ENCODE measurements around the gene VAV1. TPM values are rescaled to one million over a fixed set of nuclear protein-coding genes. Genes with fewer than 3 reads are reported as not detected.
"Not testable (repeated sequence)": the region's sequence is repeated elsewhere in the genome, so short reads cannot be mapped to it uniquely, and the experiment has no call there.

The VAV1 gene
- total and polyA plus RNA-seq, 2 donors = 42.2 to 59.3 TPM

DNA sequence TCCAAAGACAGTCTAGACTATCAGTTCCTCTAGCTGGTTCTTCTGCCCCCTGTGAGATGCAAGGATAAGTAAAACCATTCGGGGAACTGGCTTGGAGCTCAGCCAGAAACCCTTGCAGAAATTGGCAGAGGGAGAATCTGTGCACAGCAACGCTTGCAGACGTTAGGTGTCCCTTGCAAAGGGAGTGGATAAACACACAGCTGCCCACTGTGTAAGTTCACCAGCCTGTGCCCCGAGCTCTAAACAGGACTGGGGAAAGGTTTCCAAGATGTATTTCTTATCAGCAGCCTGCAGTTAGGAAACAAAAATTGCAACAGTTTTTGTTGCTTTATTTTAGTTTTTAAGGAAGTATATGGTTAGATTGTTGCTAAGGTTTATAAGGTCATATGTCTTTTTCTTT, 95.8 kb downstream of the VAV1 start:
- H3K9me3 ChIP-seq (ENCODE audit: control insufficient read depth in 2 of 2, insufficient read depth in 1 of 2, low read length in 1 of 2) = no peaks in the 10 kb centered on the region
- 7% methylated on average over 4 of the region's 4 CpGs for WGBS
- H3K4me3 ChIP-seq (ENCODE audit: low read length in 2 of 2) = no peak overlapping the region
- H3K36me3 ChIP-seq (ENCODE audit: control insufficient read depth in 2 of 2, insufficient read depth in 2 of 2, low read length in 1 of 2) = no peaks in the 10 kb centered on the region
- H3K27me3 ChIP-seq (ENCODE audit: control insufficient read depth in 2 of 2, insufficient read depth in 1 of 2, low read length in 1 of 2) = no peaks in the 10 kb centered on the region
- DNase-seq (ENCODE audit: low read depth in 6 of 9, low spot score in 9 of 9) = no peak
- H3K4me1 ChIP-seq (ENCODE audit: control insufficient read depth in 2 of 2, insufficient read depth in 2 of 2, low read length in 2 of 2) = peaks cover 0 to 6% of the 10 kb centered on the region in 2 donors
- H3K27ac ChIP-seq (ENCODE audit: low read depth in 1 of 2, low read length in 1 of 2) = peak overlapping the region in 1 of 2 donors; percentile 60

DNA sequence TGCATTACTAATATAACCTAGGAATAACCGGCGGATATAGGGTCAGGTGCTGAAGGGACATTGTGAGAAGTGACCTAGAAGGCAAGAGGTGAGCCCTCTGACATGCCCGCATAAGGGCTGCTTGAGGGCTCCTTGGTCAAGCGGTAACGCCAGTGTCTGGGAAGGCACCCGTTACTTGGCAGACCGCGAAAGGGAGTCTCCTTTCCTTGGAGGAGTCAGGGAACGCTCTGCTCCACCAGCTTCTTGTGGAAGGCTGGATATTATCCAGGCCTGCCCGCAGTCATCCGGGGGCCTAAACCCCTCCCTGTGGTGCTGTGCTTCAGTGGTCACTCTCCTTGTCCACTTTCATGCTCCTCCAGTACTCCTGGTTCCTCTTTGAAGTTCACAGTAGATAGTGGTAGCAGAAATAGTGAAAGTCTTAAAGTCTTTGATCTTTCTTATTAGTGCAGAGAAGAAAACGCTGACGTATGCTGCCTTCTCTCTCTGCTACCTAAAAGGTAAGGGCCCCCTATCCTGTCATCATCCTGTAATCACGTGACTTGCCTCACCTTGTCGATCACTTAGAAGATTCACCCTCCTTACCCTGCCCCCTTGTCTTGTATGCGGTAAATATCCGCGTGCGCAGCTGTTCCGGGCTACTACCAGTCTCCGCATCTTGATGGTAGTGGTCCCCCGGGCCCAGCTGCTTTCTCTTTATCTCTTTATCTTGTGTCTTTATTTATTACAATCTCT, 96.8 kb downstream of the VAV1 start:
- 97% methylated on average over 22 of the region's 22 CpGs for WGBS
- not testable (repeated sequence) for DNase-seq (ENCODE audit: low read depth in 6 of 9, low spot score in 9 of 9)

DNA sequence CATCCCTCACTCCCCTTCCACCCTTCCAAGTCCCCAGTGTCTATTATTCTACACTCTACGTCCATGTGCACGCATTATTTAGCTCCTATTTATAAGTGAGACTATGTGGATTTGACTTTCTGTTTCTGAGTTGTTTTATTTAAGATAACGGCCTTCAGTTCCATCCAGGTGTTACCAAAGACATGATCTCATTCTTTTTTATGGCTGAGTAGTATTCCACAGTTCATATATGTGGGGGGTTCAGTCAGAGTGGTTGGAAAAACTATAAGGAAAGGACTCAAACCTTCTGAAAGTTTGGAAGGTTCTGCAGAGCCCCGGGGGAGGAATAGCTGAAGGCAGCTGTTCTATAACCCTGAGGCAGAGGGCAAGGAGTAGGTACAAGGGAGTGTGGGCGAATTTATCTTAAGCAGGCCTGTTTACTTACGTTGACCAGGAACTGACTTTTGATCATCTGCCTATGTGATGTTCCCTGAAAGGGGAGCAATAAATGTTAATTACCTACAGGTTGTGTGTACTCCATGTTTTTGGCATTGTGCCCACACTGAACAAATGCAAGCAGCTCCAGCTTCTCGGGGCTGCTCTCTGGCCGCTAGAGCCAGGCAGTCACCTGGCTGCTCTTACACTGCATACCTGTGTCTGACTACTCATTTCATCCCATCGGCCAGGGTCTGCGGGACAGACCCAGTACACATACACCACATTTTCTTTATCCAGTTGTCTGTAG, 101.4 kb downstream of the VAV1 start:
- H3K27ac ChIP-seq (ENCODE audit: low read depth in 1 of 2, low read length in 1 of 2) = no peak overlapping the region
- H3K9me3 ChIP-seq (ENCODE audit: control insufficient read depth in 2 of 2, insufficient read depth in 1 of 2, low read length in 1 of 2) = peaks cover 0 to 4% of the 10 kb centered on the region in 2 donors
- no peak overlapping the region for H3K4me3 ChIP-seq (ENCODE audit: low read length in 2 of 2)
- WGBS = 96% methylated on average over 10 of the region's 10 CpGs
- H3K4me1 ChIP-seq (ENCODE audit: control insufficient read depth in 2 of 2, insufficient read depth in 2 of 2, low read length in 2 of 2) = peaks cover 0 to 4% of the 10 kb centered on the region in 2 donors
- no peak for DNase-seq (ENCODE audit: low read depth in 6 of 9, low spot score in 9 of 9)
- H3K27me3 ChIP-seq (ENCODE audit: control insufficient read depth in 2 of 2, insufficient read depth in 1 of 2, low read length in 1 of 2) = no peaks in the 10 kb centered on the region
- H3K36me3 ChIP-seq (ENCODE audit: control insufficient read depth in 2 of 2, insufficient read depth in 2 of 2, low read length in 1 of 2) = no peaks in the 10 kb centered on the region

More for the DNA sequence above, 96.8 kb downstream of the VAV1 start:
- H3K27ac ChIP-seq (ENCODE audit: low read depth in 1 of 2, low read length in 1 of 2); H3K4me3 ChIP-seq (ENCODE audit: low read length in 2 of 2); H3K4me1 ChIP-seq (ENCODE audit: control insufficient read depth in 2 of 2, insufficient read depth in 2 of 2, low read length in 2 of 2); H3K36me3 ChIP-seq (ENCODE audit: control insufficient read depth in 2 of 2, insufficient read depth in 2 of 2, low read length in 1 of 2); H3K9me3 ChIP-seq (ENCODE audit: control insufficient read depth in 2 of 2, insufficient read depth in 1 of 2, low read length in 1 of 2); H3K27me3 ChIP-seq (ENCODE audit: control insufficient read depth in 2 of 2, insufficient read depth in 1 of 2, low read length in 1 of 2): not testable (repeated sequence)

DNA sequence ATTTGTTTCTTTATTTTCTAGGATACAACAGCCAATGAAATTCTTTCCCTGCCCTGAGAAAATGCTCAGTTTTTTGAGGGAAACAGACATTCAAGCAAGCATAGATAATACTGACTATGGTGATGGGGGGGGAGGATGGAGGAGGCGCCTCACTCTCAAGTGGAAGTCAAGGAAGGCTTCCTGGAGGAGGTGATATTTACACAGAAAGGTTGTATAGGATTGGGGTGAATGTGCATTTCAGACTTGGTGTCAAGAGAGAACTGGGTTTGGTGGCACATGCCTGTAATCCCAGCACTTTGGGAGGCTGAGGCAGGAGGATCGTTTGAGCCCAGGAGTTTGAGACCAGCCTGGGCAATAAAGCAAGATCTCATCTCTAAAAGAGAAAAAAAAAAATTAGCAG, 102.7 kb downstream of the VAV1 start:
- 97% methylated on average over 2 of the region's 2 CpGs for WGBS
- Histone ChIP-seq H3K27me3 (ENCODE audit: control insufficient read depth in 2 of 2, insufficient read depth in 1 of 2, low read length in 1 of 2) (no peaks in the 10 kb centered on the region), H3K36me3 (ENCODE audit: control insufficient read depth in 2 of 2, insufficient read depth in 2 of 2, low read length in 1 of 2) (no peaks in the 10 kb centered on the region), H3K4me3 (ENCODE audit: low read length in 2 of 2) (no peak overlapping the region), H3K4me1 (ENCODE audit: control insufficient read depth in 2 of 2, insufficient read depth in 2 of 2, low read length in 2 of 2) (peaks cover 0 to 4% of the 10 kb centered on the region in 2 donors), H3K9me3 (ENCODE audit: control insufficient read depth in 2 of 2, insufficient read depth in 1 of 2, low read length in 1 of 2) (peaks cover 0 to 8% of the 10 kb centered on the region in 2 donors), H3K27ac (ENCODE audit: low read depth in 1 of 2, low read length in 1 of 2) (no peak overlapping the region)
- no peak for DNase-seq (ENCODE audit: low read depth in 6 of 9, low spot score in 9 of 9)

DNA sequence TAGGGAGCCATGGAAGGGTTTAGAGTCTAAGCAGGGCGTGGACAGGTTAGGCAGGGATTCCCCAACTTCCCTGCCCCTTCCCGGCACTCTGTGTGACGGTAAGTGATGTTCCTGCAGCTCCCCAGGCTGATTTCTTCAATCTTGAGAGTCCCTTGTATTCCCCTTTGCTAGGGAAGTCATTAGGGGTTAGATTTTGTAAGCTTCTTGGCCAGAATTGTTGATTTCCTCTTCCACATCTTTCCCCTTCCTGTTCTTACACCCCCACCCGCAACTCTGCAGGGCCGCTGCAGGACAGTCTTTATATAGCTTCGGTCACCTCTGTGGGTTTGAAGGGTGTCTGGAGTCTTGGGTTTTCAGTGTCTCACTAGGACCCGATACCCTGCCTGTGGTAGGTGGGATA, 104.2 kb downstream of the VAV1 start:
- H3K36me3 ChIP-seq (ENCODE audit: control insufficient read depth in 2 of 2, insufficient read depth in 2 of 2, low read length in 1 of 2) = no peaks in the 10 kb centered on the region
- peaks cover 0 to 4% of the 10 kb centered on the region in 2 donors for H3K4me1 ChIP-seq (ENCODE audit: control insufficient read depth in 2 of 2, insufficient read depth in 2 of 2, low read length in 2 of 2)
- no peak overlapping the region for H3K4me3 ChIP-seq (ENCODE audit: low read length in 2 of 2)
- DNase-seq (ENCODE audit: low read depth in 6 of 9, low spot score in 9 of 9) = no peak
- no peaks in the 10 kb centered on the region for H3K27me3 ChIP-seq (ENCODE audit: control insufficient read depth in 2 of 2, insufficient read depth in 1 of 2, low read length in 1 of 2)
- peaks cover 0 to 8% of the 10 kb centered on the region in 2 donors for H3K9me3 ChIP-seq (ENCODE audit: control insufficient read depth in 2 of 2, insufficient read depth in 1 of 2, low read length in 1 of 2)
- WGBS = 64% methylated on average over 7 of the region's 7 CpGs
- H3K27ac ChIP-seq (ENCODE audit: low read depth in 1 of 2, low read length in 1 of 2) = no peak overlapping the region

DNA sequence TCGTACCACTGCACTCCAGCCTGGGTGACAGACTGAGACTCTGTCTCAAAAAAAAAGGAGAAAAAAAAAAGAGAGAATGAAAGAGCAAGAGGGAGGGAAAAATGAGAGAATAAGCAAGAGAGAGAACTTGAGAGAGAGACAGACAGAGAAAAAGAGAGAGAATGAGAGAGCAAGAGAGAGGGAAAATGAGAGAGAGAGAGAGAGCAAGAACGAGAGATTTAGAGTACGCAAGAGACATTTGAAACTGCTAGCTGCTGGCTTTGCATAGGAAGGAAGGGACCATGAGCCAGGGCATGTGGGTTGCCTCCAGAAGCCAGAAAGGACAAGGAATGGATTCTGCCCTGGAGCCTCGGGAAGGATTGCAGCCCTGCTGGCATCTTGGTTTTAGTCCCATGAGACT, 105.3 kb downstream of the VAV1 start:
- peaks cover 0 to 8% of the 10 kb centered on the region in 2 donors for H3K9me3 ChIP-seq (ENCODE audit: control insufficient read depth in 2 of 2, insufficient read depth in 1 of 2, low read length in 1 of 2)
- H3K4me3 ChIP-seq (ENCODE audit: low read length in 2 of 2) = no peak overlapping the region
- no peak for DNase-seq (ENCODE audit: low read depth in 6 of 9, low spot score in 9 of 9)
- peaks cover 0 to 4% of the 10 kb centered on the region in 2 donors for H3K4me1 ChIP-seq (ENCODE audit: control insufficient read depth in 2 of 2, insufficient read depth in 2 of 2, low read length in 2 of 2)
- H3K27me3 ChIP-seq (ENCODE audit: control insufficient read depth in 2 of 2, insufficient read depth in 1 of 2, low read length in 1 of 2) = no peaks in the 10 kb centered on the region
- 99% methylated on average over 4 of the region's 4 CpGs for WGBS
- no peaks in the 10 kb centered on the region for H3K36me3 ChIP-seq (ENCODE audit: control insufficient read depth in 2 of 2, insufficient read depth in 2 of 2, low read length in 1 of 2)
- H3K27ac ChIP-seq (ENCODE audit: low read depth in 1 of 2, low read length in 1 of 2) = no peak overlapping the region

DNA sequence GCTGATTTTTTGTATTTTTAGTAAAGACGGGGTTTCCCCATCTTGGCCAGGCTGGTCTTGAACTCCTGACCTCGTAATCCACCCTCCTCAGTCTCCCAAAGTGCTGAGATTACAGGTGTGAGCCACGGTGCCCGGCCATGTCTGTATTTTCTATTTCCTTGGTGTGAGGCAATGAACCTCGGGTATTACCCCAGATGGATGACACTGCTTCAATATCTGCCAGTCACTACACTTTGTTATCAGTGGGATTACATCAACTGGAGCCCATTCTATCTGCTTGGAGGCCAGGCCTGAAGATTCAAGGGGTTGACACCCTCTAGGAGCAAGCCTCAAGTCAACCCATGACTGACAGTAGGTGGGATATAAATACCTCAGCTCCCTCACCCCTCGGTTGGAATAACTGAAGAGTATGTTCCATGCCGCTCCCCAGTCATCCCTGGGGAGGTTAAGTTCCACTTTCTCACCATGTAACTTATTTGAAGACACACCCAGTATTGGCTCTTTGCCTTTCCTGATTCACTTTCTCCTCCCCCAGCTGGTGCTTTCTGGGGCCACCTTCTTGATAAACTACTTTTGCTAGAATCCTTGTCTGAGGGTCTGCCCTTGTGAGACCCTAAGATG, 113.9 kb downstream of the VAV1 start:
- Histone ChIP-seq H3K27me3 (ENCODE audit: control insufficient read depth in 2 of 2, insufficient read depth in 1 of 2, low read length in 1 of 2) (no peaks in the 10 kb centered on the region), H3K36me3 (ENCODE audit: control insufficient read depth in 2 of 2, insufficient read depth in 2 of 2, low read length in 1 of 2) (no peaks in the 10 kb centered on the region), H3K4me1 (ENCODE audit: control insufficient read depth in 2 of 2, insufficient read depth in 2 of 2, low read length in 2 of 2) (peaks cover 15 to 42% of the 10 kb centered on the region in 2 donors), H3K4me3 (ENCODE audit: low read length in 2 of 2) (no peak overlapping the region), H3K27ac (ENCODE audit: low read depth in 1 of 2, low read length in 1 of 2) (no peak overlapping the region), H3K9me3 (ENCODE audit: control insufficient read depth in 2 of 2, insufficient read depth in 1 of 2, low read length in 1 of 2) (peaks cover 0 to under 1% of the 10 kb centered on the region in 2 donors)
- DNase-seq (ENCODE audit: low read depth in 6 of 9, low spot score in 9 of 9) = no peak
- WGBS = 93% methylated on average over 7 of the region's 7 CpGs

DNA sequence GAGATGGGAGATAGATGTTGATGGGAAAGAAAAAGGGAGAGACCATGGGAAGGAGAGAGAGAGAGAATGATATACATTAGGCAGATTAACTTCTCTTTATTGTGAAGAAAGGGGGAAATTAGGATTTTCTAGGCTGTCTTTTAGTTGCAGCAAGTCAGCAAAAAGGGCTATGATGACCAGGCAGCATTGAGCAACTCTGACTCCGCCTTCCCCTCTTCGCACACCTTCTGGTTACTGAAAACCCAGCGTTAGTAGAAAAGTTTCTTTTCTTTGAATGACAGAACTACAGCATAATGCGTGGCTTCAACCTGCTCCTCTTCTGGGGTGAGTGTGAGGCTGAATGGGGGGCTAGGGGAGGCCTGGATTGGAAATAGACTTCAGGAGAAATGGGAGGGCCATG, 114.8 kb downstream of the VAV1 start, which contains the start of gene ADGRE1:
ADGRE1 (plus strand) TSS at position 264 of the 400 bp plus-strand sequence; CDS start at position 294, 30 bp downstream.
- no peaks in the 10 kb centered on the region for H3K27me3 ChIP-seq (ENCODE audit: control insufficient read depth in 2 of 2, insufficient read depth in 1 of 2, low read length in 1 of 2)
- peak within 1 kb of the TSS; percentile 43 to 53 for H3K27ac ChIP-seq (ENCODE audit: low read depth in 1 of 2, low read length in 1 of 2)
- peaks cover 0 to 6% of the 10 kb centered on the region in 2 donors for H3K9me3 ChIP-seq (ENCODE audit: control insufficient read depth in 2 of 2, insufficient read depth in 1 of 2, low read length in 1 of 2)
- 51% methylated on average over 4 of the region's 4 CpGs for WGBS
- no peak for DNase-seq (ENCODE audit: low read depth in 6 of 9, low spot score in 9 of 9)
- no peaks in the 10 kb centered on the region for H3K36me3 ChIP-seq (ENCODE audit: control insufficient read depth in 2 of 2, insufficient read depth in 2 of 2, low read length in 1 of 2)
- H3K4me3 ChIP-seq (ENCODE audit: low read length in 2 of 2) = no peak within 1 kb of the TSS
- peaks cover 21 to 51% of the 10 kb centered on the region in 2 donors for H3K4me1 ChIP-seq (ENCODE audit: control insufficient read depth in 2 of 2, insufficient read depth in 2 of 2, low read length in 2 of 2)

DNA sequence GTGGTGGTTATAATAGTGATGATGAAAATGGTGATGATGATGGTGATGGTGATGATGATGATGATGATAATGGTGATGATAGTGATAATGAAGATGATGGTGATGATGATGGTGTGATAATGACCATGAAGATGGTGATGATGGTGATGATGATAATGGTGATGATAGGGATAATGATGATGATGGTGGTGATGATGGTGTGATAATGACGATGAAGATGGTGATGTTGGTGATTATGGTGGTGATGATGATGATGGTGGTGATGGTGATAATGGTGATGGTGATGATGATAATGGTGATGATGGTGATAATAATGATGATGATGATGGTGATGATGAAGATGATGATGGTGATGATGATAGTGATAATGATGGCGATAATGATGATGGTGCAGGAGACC, 116.5 kb downstream of the VAV1 start:
- Histone ChIP-seq H3K27me3 (ENCODE audit: control insufficient read depth in 2 of 2, insufficient read depth in 1 of 2, low read length in 1 of 2) (no peaks in the 10 kb centered on the region), H3K9me3 (ENCODE audit: control insufficient read depth in 2 of 2, insufficient read depth in 1 of 2, low read length in 1 of 2) (peaks cover 0 to 10% of the 10 kb centered on the region in 2 donors), H3K36me3 (ENCODE audit: control insufficient read depth in 2 of 2, insufficient read depth in 2 of 2, low read length in 1 of 2) (no peaks in the 10 kb centered on the region), H3K4me3 (ENCODE audit: low read length in 2 of 2) (no peak overlapping the region), H3K27ac (ENCODE audit: low read depth in 1 of 2, low read length in 1 of 2) (no peak overlapping the region), H3K4me1 (ENCODE audit: control insufficient read depth in 2 of 2, insufficient read depth in 2 of 2, low read length in 2 of 2) (peaks cover 36 to 67% of the 10 kb centered on the region in 2 donors)
- no peak for DNase-seq (ENCODE audit: low read depth in 6 of 9, low spot score in 9 of 9)
- over 99% methylated on average over 2 of the region's 2 CpGs for WGBS

Measured in thymus (tissue), 11 donors.